Lung (tissue), 12 donors: ENCODE data around the gene TTF2. TPM values are rescaled to one million over a fixed set of nuclear protein-coding genes. Genes with fewer than 3 reads are reported as not detected.

ENCODE experiments used
- ATAC-seq: fragments of 200-7000 bp; cut with Tn5 transposase; one replicate; pipeline ENCODE4 v1.9.1; 2020; ENCODE audit warnings: moderate number of reproducible peaks; ENCODE audit not compliant: insufficient read depth, low FRiP score
- DNase-seq, 3 donors: peaks; one replicate each; pipeline ENCODE4 v3.0.0-alpha.2; 2013 to 2017
- H3K27ac ChIP-seq, 2 donors: one replicate each; pipeline ENCODE4 v1.5.1; 2013; ENCODE audit warnings: mild to moderate bottlenecking in 2 of 2, moderate library complexity in 2 of 2, control low read depth in 1 of 2, inconsistent platforms in 1 of 2, low read depth in 1 of 2, low read length in 1 of 2
- H3K27me3 ChIP-seq, 3 donors: one replicate each; pipeline ENCODE4 v1.5.1; 2013; ENCODE audit warnings: low read length in 2 of 3; ENCODE audit not compliant: control insufficient read depth in 3 of 3, insufficient read depth in 3 of 3
- H3K36me3 ChIP-seq, 4 donors: one replicate each; pipeline ENCODE4 v1.5.1; 2013; ENCODE audit warnings: low read length in 4 of 4, mild to moderate bottlenecking in 1 of 4, moderate library complexity in 1 of 4; ENCODE audit not compliant: control insufficient read depth in 4 of 4, insufficient read depth in 4 of 4
- H3K4me1 ChIP-seq, 5 donors: one replicate each; pipeline ENCODE4 v1.5.1; 2013; ENCODE audit warnings: low read length in 5 of 5, mild to moderate bottlenecking in 2 of 5, moderate library complexity in 1 of 5; ENCODE audit not compliant: control insufficient read depth in 5 of 5, insufficient read depth in 5 of 5
- H3K4me3 ChIP-seq: one replicate; pipeline ENCODE4 v1.5.1; 2013; ENCODE audit warnings: mild to moderate bottlenecking, control low read depth, moderate library complexity
- H3K9ac ChIP-seq, 2 donors: one replicate each; pipeline ENCODE4 v1.5.1; 2013; ENCODE audit warnings: low read length in 2 of 2, control low read depth in 1 of 2; ENCODE audit not compliant: insufficient read depth in 1 of 2
- H3K9me3 ChIP-seq, 4 donors: one replicate each; pipeline ENCODE4 v1.5.1; 2013; ENCODE audit warnings: low read length in 3 of 4, mild to moderate bottlenecking in 1 of 4, moderate library complexity in 1 of 4; ENCODE audit not compliant: control insufficient read depth in 4 of 4, insufficient read depth in 3 of 4
- CTCF ChIP-seq: IDR thresholded peaks from 2 replicates; pipeline ENCODE4 v1.5.1; 2012; ENCODE audit warnings: mild to moderate bottlenecking; ENCODE audit errors: control extremely low read depth, extremely low read depth
- WGBS, 2 donors: extraction: QIAGEN DNeasy Blood & Tissue Kit; methylation state at CpG; one replicate each; pipeline ENCODE4 v1.1.7; 2013; 5-methylcytosine and 5-hydroxymethylcytosine counted together
- polyA plus RNA-seq, 2 donors: library from polyadenylated mRNA; stranded (reverse); fragments of 200-250 nt; gene quantifications; one replicate each; pipeline ENCODE4 v1.2.1, GENCODE V29; 2013
- total RNA-seq, 2 donors: library from RNA; depleted of rRNA in 1 of 2; stranded (reverse); fragments of >200 nt in 1 of 2; gene quantifications; one replicate each; pipeline ENCODE4 v1.2.1, GENCODE V29; 2014 to 2021
- donor health status: control.
- donor health status: control.
- donor health status: Bipolar disorder and iron deficiency.
- donor health status: healthy.
- donor health status: DM: yes; HTN: yes; CAD: no.

Gene TTF2
- total and polyA plus RNA-seq, 4 donors: 3.9 to 21.0 (median 11.6) TPM

DNA sequence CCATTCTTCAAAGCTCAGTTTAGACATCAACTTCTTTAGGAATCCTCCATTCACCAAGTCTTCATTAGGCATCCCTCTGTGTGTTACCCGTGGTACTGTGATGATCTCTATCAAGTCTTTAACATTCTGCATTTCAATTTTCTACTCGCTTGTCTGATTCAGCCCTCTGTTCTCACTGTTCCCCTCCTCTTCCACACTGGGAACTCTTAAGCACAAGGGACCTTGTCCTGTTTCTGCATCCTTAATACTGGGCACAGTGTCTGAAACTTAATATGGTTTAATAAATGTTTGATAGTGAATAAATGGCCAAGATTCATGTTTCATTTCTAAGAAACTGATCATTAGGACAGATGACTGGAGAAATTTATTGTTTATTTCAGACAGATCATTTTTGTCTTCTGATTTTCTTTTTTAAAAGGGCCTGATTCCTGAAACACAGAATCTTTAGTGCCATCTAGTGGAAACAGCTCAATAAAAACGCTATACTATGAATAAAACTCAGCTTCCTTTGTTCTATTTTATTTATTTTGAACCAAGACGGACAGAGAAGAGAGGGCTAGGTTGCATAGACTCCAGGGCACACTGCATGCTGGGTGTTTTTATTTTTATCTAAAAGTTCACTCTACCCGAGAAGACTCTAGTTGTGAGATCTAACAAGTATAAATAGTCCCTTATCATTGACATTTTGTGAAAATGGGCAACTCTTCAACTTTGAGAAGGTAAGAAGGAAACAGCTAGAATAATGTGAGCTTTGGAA lies 68.4 kb downstream of the TTF2 start:
- DNase-seq: peak in 2 of 3 donors; percentile 81 to 86

DNA sequence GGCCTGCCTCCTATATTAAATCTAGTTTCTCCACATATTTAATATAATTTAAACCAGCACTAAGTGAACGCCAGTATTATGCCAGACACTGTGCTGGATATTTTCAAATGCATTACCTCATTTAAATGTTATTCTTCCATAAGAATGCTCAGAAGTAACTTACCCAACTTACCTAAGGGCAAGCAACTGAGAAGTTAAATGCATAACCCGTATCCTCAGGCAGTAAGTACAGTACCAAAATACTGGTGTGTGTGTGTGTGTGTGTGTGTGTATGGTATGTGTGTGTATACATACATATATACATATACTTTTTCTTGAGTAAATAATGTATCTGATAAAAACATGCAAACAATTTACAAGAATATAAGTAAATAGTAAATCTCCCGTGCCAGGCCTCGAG lies 70.4 kb downstream of the TTF2 start:
- H3K36me3 ChIP-seq: no peaks in the 10 kb centered on the region
- no peak overlapping the region for H3K9ac ChIP-seq
- no peak overlapping the region for H3K27ac ChIP-seq
- WGBS, 2 donors: 90 to 93% methylated on average over 4 of the region's 4 CpGs
- peaks cover 0 to 13% (median 7%) of the 10 kb centered on the region in 5 donors for H3K4me1 ChIP-seq
- no peak overlapping the region for H3K4me3 ChIP-seq
- no peak for DNase-seq
- no peak for TF ChIP-seq CTCF
- no peaks in the 10 kb centered on the region for H3K27me3 ChIP-seq
- no peaks in the 10 kb centered on the region for H3K9me3 ChIP-seq
- ATAC-seq: no peak

More for the DNA sequence above, 68.4 kb downstream of the TTF2 start:
- peaks cover 0 to 13% (median 7%) of the 10 kb centered on the region in 5 donors for H3K4me1 ChIP-seq
- no peak overlapping the region for H3K4me3 ChIP-seq
- peak overlapping the region in 1 of 2 donors; percentile 57 for H3K27ac ChIP-seq
- H3K36me3 ChIP-seq: no peaks in the 10 kb centered on the region
- TF ChIP-seq CTCF: peak; percentile 18
- no peaks in the 10 kb centered on the region for H3K9me3 ChIP-seq
- peak overlapping the region in 1 of 2 donors; percentile 65 for H3K9ac ChIP-seq
- H3K27me3 ChIP-seq: no peaks in the 10 kb centered on the region
- ATAC-seq: peak; percentile 42
- WGBS, 2 donors: 28 to 33% methylated on average over 5 of the region's 5 CpGs

DNA sequence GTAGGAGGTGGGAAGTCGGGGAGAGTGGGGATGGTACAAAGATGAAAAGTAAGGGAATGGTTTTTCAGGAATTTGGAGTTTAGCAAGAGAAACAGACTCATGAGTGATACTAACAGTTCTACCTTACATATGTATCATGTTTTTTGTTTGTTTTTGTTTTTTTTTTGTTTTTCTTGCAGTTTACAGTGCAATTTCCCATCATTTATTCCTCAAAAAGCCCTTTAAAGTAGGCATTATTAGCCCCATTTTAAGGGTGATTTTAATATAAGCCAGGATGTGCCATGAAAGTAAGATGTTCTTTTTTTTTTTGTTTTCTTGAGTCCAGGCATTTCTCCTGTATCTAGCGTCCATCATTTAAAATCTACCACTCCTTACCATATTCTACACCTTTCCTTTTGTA lies 75.2 kb downstream of the TTF2 start:
- H3K4me1 ChIP-seq: no peaks in the 10 kb centered on the region
- no peak overlapping the region for H3K4me3 ChIP-seq
- no peaks in the 10 kb centered on the region for H3K36me3 ChIP-seq
- H3K9ac ChIP-seq: no peak overlapping the region
- no peak for TF ChIP-seq CTCF
- no peaks in the 10 kb centered on the region for H3K27me3 ChIP-seq
- 86 to 95% methylated on average over 2 of the region's 2 CpGs for WGBS, 2 donors
- DNase-seq (no peak), ATAC-seq (no peak)
- H3K27ac ChIP-seq: no peak overlapping the region
- H3K9me3 ChIP-seq: no peaks in the 10 kb centered on the region
